ENCODE measurements around the gene ELMO1.

ELMO1 gene

DNA sequence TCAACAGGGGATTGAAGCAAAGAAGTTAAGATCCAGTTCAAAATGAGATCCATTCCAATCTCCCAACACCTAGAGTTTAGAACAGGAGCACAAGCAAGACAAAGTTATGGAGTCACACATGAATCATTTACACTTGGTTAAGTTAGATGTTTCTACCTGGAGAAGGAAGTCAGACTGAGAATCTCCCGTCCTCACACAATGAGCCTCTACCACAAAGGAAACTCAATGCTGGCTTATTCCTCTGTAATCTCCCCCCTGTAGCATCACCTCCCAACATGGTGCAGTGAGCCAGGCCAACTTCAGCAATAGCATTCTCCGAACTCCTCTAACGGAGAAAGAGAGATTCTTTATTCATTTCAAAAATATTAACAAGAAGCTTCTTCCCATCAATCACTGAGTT lies 82.2 kb downstream of the ELMO1 start:
- no peak for DNase-seq (ENCODE audit: low read depth)
- H3K4me3 ChIP-seq (ENCODE audit: low read depth, low read length), result no peak overlapping the region
- no peak for TF ChIP-seq MYC (IDR thresholded peaks at IDR 0.05; ENCODE audit: low read depth, low read length)
- no peak for TF ChIP-seq POLR2A (IDR thresholded peaks at IDR 0.05; ENCODE audit: extremely low read depth, insufficient read length)
- TF ChIP-seq, protein P1, sequence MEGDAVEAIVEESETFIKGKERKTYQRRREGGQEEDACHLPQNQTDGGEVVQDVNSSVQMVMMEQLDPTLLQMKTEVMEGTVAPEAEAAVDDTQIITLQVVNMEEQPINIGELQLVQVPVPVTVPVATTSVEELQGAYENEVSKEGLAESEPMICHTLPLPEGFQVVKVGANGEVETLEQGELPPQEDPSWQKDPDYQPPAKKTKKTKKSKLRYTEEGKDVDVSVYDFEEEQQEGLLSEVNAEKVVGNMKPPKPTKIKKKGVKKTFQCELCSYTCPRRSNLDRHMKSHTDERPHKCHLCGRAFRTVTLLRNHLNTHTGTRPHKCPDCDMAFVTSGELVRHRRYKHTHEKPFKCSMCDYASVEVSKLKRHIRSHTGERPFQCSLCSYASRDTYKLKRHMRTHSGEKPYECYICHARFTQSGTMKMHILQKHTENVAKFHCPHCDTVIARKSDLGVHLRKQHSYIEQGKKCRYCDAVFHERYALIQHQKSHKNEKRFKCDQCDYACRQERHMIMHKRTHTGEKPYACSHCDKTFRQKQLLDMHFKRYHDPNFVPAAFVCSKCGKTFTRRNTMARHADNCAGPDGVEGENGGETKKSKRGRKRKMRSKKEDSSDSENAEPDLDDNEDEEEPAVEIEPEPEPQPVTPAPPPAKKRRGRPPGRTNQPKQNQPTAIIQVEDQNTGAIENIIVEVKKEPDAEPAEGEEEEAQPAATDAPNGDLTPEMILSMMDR (IDR thresholded peaks at IDR 0.05; ENCODE audit: low read depth, low read length), result no peak
- TF ChIP-seq, protein P2, sequence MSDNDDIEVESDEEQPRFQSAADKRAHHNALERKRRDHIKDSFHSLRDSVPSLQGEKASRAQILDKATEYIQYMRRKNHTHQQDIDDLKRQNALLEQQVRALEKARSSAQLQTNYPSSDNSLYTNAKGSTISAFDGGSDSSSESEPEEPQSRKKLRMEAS (IDR thresholded peaks at IDR 0.05; ENCODE audit: low read depth, low read length), result no peak

DNA sequence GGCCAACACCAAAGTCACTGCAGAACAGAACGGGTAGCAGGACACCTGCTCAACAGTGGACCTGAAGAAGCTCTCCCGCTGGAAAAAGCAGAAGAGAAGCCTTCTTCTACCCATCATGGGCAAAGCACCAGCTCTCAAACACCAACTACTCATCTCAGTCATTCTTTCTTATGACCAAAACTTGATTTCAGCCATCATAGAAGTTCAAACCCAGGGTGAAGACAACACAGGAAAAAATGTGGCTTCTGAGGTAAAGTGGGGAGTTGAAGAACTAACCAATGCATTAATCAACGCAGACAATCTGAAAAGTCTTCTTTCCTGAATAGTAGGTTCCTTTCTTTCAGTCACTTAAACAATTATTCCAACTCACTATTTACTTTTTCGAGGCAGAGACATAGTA lies 83.3 kb downstream of the ELMO1 start:
- TF ChIP-seq, protein P2 (IDR thresholded peaks at IDR 0.05; ENCODE audit: low read depth, low read length), result no peak
- TF ChIP-seq MYC (IDR thresholded peaks at IDR 0.05; ENCODE audit: low read depth, low read length) (no peak), POLR2A (IDR thresholded peaks at IDR 0.05; ENCODE audit: extremely low read depth, insufficient read length) (no peak)
- TF ChIP-seq, protein P1 (IDR thresholded peaks at IDR 0.05; ENCODE audit: low read depth, low read length), result no peak
- H3K4me3 ChIP-seq (ENCODE audit: low read depth, low read length), result no peak overlapping the region
- no peak for DNase-seq (ENCODE audit: low read depth)

DNA sequence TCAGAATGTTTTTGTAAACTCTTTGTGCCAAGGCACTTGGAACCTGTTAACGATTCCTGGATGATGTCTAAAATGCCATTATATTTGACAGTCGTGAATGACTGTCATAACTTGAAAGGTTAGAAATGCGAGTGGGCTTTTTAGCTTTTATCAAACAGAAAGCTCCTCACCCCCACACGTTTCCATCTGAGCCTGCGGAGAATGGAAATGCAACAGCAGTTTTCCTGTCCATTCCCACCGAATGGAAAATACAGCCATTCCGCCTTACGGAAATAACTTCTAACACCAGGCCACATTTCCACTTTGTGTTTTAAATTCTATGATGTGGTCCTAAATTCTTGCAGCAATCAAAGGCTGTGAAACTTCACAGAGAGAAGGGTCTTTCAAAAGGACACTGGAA lies 83.8 kb downstream of the ELMO1 start:
- no peak overlapping the region for H3K4me3 ChIP-seq (ENCODE audit: low read depth, low read length)
- DNase-seq (ENCODE audit: low read depth), result no peak
- TF ChIP-seq POLR2A (IDR thresholded peaks at IDR 0.05; ENCODE audit: extremely low read depth, insufficient read length) (no peak), MYC (IDR thresholded peaks at IDR 0.05; ENCODE audit: low read depth, low read length) (no peak)
- TF ChIP-seq, protein P2 (IDR thresholded peaks at IDR 0.05; ENCODE audit: low read depth, low read length), result no peak
- TF ChIP-seq, protein P1 (IDR thresholded peaks at IDR 0.05; ENCODE audit: low read depth, low read length), result no peak

DNA sequence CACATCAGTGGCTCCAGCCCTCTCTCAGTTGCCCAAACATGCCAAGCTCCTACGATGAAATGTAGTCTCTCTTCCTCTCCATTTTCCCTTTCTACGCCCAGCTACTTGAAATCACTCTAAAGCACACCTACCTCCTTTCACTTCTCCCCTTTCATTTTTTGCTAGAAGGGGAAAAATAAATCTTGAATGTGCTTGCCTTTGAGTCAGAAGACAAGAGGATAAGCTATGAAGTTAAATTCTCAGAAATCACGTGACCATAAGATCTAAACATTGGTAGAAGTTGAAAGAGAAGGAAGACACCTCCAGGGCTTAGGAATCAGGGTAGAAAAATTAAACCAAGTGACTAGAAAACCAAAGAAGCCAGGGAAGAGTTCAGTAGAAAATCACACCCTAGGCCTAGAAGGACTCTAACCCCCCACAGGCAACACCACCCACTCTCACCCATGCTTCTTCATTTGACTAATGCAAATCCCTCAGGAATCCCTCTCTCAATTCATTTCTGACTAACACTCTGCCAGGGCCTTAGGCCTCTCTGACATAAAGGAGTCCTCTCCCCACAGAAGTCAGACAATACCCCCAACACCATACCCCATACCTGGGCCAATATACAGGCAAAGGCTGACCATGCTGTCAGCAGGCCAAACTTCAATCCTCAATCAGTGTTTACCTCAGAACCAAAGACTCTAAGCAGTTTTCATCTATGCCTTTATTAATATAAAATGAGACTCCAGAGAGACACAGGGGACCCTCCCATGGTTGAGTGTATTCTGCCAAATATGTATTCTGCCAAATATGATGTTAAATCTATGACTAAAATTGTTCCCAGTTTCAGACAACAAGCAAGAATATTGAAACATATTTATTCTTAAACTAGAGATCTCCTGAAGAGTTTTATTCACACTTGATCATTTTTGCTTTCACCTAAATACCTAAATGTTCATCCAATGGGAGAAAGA lies 84.8 kb downstream of the ELMO1 start:
- no peak for DNase-seq (ENCODE audit: low read depth)
- TF ChIP-seq POLR2A (IDR thresholded peaks at IDR 0.05; ENCODE audit: extremely low read depth, insufficient read length), result no peak
- TF ChIP-seq, protein P2 (IDR thresholded peaks at IDR 0.05; ENCODE audit: low read depth, low read length), result no peak
- TF ChIP-seq, protein P1 (IDR thresholded peaks at IDR 0.05; ENCODE audit: low read depth, low read length), result no peak
- no peak for TF ChIP-seq MYC (IDR thresholded peaks at IDR 0.05; ENCODE audit: low read depth, low read length)
- no peak overlapping the region for H3K4me3 ChIP-seq (ENCODE audit: low read depth, low read length)

DNA sequence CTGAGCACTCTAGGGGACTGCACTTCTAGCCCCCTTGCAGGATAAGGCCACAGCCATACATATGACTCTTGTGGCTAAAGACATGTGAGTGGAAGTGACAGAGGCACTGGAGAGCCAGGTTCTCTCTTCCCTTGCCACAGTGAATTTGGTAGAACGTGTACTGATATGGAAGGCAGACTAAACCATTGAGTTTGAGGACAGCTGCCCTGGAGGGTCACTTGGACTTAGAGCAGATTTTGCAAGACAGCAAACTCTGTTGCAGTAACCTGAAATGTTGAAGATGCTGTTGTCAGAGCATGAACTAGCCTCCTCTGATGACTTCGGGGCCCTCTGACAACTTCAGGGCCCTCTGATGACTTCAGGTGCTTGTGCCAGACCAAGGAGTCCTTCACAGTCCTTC lies 85.9 kb downstream of the ELMO1 start:
- TF ChIP-seq, protein P2 (IDR thresholded peaks at IDR 0.05; ENCODE audit: low read depth, low read length), result no peak
- TF ChIP-seq MYC (IDR thresholded peaks at IDR 0.05; ENCODE audit: low read depth, low read length), result no peak
- no peak for TF ChIP-seq POLR2A (IDR thresholded peaks at IDR 0.05; ENCODE audit: extremely low read depth, insufficient read length)
- TF ChIP-seq, protein P1 (IDR thresholded peaks at IDR 0.05; ENCODE audit: low read depth, low read length), result no peak
- DNase-seq (ENCODE audit: low read depth), result no peak
- no peak overlapping the region for H3K4me3 ChIP-seq (ENCODE audit: low read depth, low read length)

Measured in NB4 (cell line).